Right ventricle myocardium inferior (tissue), 1 donor: ENCODE measurements around the gene CHMP2A. TPM values are rescaled to one million over a fixed set of nuclear protein-coding genes. Genes with fewer than 3 reads are reported as not detected.
"Not testable (repeated sequence)": the region's sequence is repeated elsewhere in the genome, so short reads cannot be mapped to it uniquely, and the experiment has no call there.

Source experiments
- ATAC-seq: fragments of 200-7000 bp; cut with Tn5 transposase; one replicate; pipeline ENCODE4 v1.9.1; 2020; ENCODE audit warnings: mild to moderate bottlenecking, moderate library complexity
- DNase-seq: peaks from one replicate; pipeline ENCODE4 v3.0.0; 2021; ENCODE audit errors: missing footprints
- intact Hi-C: fragments of 100-400 bp; cut with DNase I; formaldehyde crosslinking; loops from one replicate; pipeline ENCODE4 v1.11.0; 2022
- total RNA-seq: library from RNA; stranded (reverse); fragmentation: NEBNext Ultra II Directional; extraction: Animal tissue kit (Norgen Biotek cat#: 25700); gene quantifications from one replicate; pipeline ENCODE4 v1.2.1, GENCODE V29; 2021
- donor health status: DM: no; HTN: yes; CAD: no; lungs with severe emphysema.

Gene CHMP2A
- total RNA-seq, 1 donor from 2014 or later: 123 TPM

DNA sequence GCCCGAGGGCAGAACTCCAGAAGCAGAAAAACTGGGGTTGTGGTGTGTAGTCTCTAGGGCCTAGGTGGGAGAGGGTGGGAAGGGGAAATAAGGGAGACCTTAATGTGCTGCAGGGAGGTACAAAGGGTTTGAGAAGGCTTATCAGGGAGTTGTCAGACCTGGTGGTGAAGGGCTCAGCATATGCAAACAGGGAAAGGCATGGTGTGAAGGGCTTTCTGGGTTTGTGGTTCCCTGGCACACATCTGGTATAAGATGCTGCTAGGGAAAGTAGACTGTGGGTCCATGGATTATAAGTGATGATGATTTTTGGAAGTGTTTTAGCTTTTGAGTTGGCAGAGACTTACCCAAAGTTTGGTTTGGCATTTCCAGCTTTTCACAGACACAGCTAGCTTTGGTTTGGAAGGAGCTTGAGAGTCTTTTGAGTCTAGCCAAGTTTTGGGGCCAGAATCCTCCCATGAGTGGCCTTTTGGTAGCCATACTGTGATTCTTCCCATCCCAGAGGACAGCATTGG is 8.8 kb downstream of the CHMP2A start:
- ATAC-seq (no peak), DNase-seq (no peak)
- intact Hi-C loops: no loop called here

DNA sequence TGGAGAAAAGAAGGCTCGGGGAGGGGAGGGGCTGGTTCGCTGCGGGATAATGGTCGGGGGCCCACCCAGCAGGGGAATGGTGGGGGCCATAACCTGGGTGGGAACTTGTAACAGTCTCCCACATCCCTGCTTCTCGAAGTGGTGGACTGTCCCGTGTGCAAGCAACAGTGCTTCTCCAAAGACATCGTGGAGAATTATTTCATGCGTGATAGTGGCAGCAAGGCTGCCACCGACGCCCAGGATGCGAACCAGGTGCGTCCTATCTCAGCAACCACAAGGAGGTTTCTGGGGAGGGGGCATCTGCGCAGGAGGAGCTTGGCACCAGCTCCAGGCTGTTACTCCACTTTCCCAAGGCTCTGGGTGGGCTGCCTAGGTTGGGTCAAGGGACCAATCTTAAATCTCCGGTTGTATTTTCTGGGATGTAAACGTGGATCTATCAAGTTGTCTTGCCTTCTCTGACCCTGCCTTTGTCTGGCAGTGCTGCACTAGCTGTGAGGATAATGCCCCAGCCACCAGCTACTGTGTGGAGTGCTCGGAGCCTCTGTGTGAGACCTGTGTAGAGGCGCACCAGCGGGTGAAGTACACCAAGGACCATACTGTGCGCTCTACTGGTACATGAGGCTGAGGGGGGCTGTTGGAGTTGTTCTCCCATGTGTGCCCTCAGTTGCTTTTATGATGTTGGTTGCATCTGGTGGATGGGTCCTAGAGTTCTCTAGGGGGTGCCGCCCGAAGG is 9.5 kb downstream of the CHMP2A start:
- DNase-seq (no peak), ATAC-seq (no peak)
- intact Hi-C loops: no loop called here

- intact Hi-C loops: no loop called here
- ATAC-seq (peak; percentile 8), DNase-seq (peak; percentile 74)
Observed at GRCh38 chr19:58544591-58545285, 10.2 kb downstream of the CHMP2A start.

GRCh38 chr19:58543826-58544590 is 10.9 kb downstream of the CHMP2A start, which contains the start of gene TRIM28:
TSS of gene TRIM28 (plus strand) at chr19:58544064. CDS start at chr19:58544758, 694 bp downstream.
- peak; percentile 98 for DNase-seq
- ATAC-seq: peak; percentile 97
- intact Hi-C loops: loop anchor here (1.0 kb wide), 1 partner anchor 24 kb away; no protein-coding TSS in a partner anchor

GRCh38 chr19:58542641-58543372 is 12.1 kb downstream of the CHMP2A start:
- DNase-seq, ATAC-seq: not testable (repeated sequence)
- intact Hi-C loops: loop anchor here (1.0 kb wide), 1 partner anchor 23 kb away; no protein-coding TSS in a partner anchor

- DNase-seq, ATAC-seq, intact Hi-C loops: not testable (repeated sequence)
Observed at GRCh38 chr19:58539169-58539559, 15.7 kb downstream of the CHMP2A start.

DNA sequence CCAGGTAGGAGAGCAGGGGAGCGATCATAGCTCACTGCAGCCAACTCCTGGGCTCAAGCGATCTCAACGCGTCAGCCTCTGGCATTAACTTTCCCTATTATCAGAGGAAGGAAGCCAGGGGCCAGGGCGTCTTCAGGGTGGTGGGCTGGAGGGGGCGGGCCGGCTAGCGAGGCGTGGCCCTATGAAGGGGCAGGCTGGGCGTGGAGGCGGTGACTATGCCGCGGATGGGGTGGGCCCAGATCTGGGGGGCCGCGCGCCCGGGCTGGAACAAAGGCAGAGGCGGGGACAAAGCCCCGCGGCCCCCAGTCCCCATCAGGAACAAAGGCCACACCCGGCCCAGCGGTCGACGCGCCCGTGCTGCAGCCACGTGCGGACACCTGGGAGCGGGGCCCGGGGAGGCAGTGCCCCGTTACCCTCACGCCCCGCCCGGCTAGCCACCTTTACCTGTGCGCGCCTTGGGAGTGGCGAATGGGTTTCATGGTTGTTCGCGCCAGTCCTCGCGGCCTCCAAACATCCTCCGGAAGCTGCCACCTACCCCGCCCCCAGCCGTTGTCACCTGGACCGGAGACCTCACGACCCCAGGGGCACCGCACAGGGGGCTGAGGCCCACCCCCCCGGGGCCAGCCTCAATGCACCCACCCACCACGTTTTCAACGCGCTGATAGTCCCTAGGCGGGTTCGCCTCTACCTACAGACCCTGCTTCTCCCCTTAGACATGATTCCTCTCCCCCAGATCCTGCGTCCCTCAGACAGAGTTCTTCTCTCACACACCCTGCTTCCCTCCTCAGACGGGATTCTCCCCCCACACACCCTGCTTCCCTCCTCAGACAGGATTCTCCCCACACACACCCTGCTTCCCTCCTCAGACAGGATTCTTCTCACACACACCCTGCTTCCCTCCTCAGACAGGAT is 16.4 kb downstream of the CHMP2A start:
- ATAC-seq (no peak), DNase-seq (no peak)
- intact Hi-C loops: no loop called here

DNA sequence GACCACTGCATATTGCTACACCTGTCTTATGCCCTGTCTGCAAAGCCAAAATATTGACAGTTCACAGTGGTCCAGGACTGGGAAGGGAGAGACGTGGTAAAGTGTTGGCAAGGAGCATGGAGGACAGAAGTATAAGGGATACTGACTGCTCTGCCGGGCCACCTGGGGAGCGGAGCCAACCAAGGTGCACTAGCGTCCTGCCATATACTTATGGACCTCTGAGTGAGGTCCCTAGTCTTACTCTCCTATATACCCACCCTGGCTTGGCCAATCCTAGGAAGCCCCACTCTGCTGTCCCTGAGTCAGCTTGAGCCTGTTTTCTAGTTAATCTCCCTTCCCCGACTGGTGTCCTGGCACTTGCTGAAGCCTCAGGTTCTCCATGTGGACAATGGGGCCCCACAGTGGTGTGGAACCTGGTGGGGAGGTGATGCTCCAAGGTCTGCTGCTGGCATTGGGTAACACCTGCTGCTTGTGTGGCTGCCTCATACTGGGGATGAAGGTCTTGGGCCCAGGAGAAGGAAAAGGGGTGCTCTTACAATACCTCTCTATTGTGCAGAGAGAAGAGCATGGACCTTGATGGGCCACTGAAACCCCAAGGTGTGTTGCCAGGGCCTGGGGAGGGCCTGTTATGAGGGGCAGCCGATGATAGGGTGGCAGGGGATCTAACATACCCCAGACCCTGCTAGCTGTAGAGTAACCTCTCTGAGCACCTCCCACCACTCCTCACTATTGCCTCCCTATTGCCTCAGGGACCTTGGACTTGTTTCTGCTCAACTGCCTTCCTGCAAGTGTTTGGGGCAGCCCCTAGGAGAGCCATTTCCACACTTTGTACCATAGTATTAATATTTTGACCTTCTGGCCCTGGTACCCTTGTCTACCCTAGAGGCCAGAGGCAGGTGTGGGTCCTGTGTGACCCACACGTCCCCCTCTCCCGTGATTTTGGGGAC is 17.8 kb downstream of the CHMP2A start:
- ATAC-seq (no peak), DNase-seq (no peak)
- intact Hi-C loops: no loop called here

DNA sequence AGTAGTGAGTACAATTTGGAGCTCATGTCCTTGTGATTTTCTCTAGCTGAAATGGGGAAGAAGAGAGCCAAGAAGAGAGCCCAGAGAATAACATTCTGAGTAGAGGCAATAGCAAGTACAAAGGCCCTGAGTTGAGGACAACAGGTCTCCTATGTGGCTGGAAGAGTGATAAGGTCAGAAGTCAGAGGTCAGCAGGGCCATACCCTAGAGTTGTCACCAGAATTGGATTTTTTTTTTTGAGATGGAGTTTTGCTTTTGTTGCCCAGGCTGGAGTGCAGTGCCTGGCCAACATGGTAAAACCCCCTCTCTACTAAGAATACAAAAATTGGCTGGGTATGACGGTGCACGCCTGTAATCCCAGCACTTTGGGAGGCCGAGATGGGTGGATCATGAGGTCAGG is 19.0 kb downstream of the CHMP2A start:
- ATAC-seq (no peak), DNase-seq (no peak)
- intact Hi-C loops: no loop called here

GRCh38 chr19:58531034-58531840 is 23.7 kb downstream of the CHMP2A start:
- DNase-seq (no peak), ATAC-seq (no peak)
- intact Hi-C loops: no loop called here

GRCh38 chr19:58529405-58529804 is 25.5 kb downstream of the CHMP2A start:
- ATAC-seq: no peak
- intact Hi-C loops: no loop called here
- DNase-seq: no peak

DNA sequence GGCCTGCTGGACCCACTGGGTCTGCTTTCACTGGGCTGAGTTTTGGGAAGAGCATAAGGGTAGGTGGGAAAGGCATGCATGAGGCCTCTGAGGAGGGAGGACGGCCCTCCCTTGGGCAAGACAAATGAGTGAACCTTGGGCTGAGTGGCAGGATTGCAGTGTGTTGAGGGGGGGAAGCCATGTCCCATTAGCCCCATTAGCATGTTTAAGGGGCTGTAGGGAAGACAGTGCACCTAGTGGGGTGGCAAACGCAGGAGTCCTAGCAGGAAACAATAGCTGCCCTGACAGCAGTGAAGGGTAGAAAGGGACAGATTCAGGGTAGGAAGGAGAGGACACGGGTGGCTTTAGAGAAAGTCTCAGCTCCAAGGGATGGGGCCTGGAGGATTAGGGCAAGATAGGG is 32.2 kb downstream of the CHMP2A start:
- intact Hi-C loops: no loop called here
- DNase-seq (no peak), ATAC-seq (no peak)

DNA sequence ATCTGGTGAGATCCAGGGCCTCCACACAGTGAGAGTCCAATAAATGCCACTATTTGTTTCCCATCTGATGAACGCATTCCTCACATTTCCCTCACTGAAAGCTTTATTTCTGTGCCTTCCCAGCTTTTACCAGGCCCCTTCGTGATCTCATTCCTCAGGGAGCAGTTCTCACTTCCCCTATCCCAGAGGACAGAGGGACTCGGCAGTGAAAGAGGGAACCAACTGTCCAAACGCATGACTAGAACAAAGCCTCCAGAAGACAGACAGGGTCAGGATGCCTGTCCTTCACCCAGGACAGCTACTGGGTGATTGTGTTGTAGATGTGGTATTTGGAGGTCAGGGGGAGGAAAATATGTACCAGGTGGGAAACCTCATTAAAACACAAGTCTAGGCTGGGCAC is 33.3 kb downstream of the CHMP2A start:
- ATAC-seq: no peak
- intact Hi-C loops: no loop called here

DNA sequence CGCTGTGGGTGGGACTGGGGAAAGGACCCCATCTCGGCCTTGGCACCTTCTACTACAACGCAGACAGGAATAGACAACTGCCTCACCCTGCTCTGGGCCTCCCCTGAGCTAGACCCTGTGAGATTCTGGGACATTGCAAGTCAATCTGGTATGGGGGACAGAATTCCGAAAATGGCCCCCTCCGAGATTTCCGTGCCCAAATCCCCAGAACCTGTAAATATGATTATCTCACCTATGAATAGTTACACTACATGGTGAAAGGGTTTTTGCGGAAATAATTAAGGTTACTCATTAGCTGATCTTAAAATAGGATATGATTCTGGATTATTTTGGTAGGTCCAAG is 34.7 kb downstream of the CHMP2A start:
- intact Hi-C loops: loop anchor here (1.0 kb wide), 1 partner anchor 23 kb away; no protein-coding TSS in a partner anchor
- ATAC-seq (peak; percentile 47), DNase-seq (no peak)

More for the DNA sequence above, 33.3 kb downstream of the CHMP2A start:
- no peak for DNase-seq

- ATAC-seq (peak; percentile 94), DNase-seq (peak; percentile 95)
- intact Hi-C loops: loop anchor here (1.0 to 2.0 kb wide), 2 partner anchors 24 to 55 kb away; no protein-coding TSS in a partner anchor
Observed at GRCh38 chr19:58519355-58520256, 35.3 kb downstream of the CHMP2A start, which contains the start of gene ZBTB45. TSS of gene ZBTB45 (minus strand) at chr19:58519810. CDS start at chr19:58517673, 2,137 bp downstream.
